Upper lobe of left lung (tissue), 6 donors: ENCODE results near the gene SHISAL1. TPM values are rescaled to one million over a fixed set of nuclear protein-coding genes. Genes with fewer than 3 reads are reported as not detected.
A peak's percentile ranks its signal among the peaks of the same experiment; 100 is the strongest.

Experiments used
- ATAC-seq, 2 donors: fragments of 200-7000 bp; cut with Tn5 transposase; one replicate each; pipeline ENCODE4 v1.9.1; 2022; ENCODE audit warnings: mild to moderate bottlenecking in 2 of 2, moderate library complexity in 2 of 2; ENCODE audit not compliant: low FRiP score in 2 of 2
- DNase-seq, 2 donors: peaks; one replicate each; pipeline ENCODE4 v3.0.0-alpha.2; 2019 to 2020
- H3K27ac ChIP-seq, 4 donors: fragments of 200-600 bp; sonication (generic); one replicate each; pipeline ENCODE4 v1.5.1; 2016 to 2019
- H3K27me3 ChIP-seq, 4 donors: fragments of 200-600 bp; sonication (generic); one replicate each; pipeline ENCODE4 v1.5.1; 2017 to 2019
- H3K36me3 ChIP-seq, 4 donors: fragments of 200-600 bp; sonication (generic); one replicate each; pipeline ENCODE4 v1.5.1; 2016 to 2019
- H3K4me1 ChIP-seq, 4 donors: fragments of 200-600 bp; sonication (generic); one replicate each; pipeline ENCODE4 v1.5.1; 2018 to 2019
- H3K4me3 ChIP-seq, 4 donors: fragments of 200-600 bp; sonication (generic); one replicate each; pipeline ENCODE4 v1.5.1; 2017 to 2019; ENCODE audit warnings: mild to moderate bottlenecking in 2 of 4, moderate library complexity in 1 of 4
- H3K9me3 ChIP-seq, 4 donors: fragments of 200-600 bp; sonication (generic); one replicate each; pipeline ENCODE4 v1.5.1; 2018 to 2019
- EP300 ChIP-seq, 4 donors: sonication (generic); formaldehyde crosslinking; IDR thresholded peaks; one replicate each; pipeline ENCODE4 v1.5.1; 2017; ENCODE audit warnings: antibody characterized with exemption in 4 of 4, control low read depth in 2 of 4
- POLR2A ChIP-seq, 4 donors: fragments of 450-650 bp; IDR thresholded peaks; one replicate each; pipeline ENCODE4 v1.5.1; 2016 to 2017; ENCODE audit warnings: antibody characterized with exemption in 4 of 4, mild to moderate bottlenecking in 2 of 4
- POLR2AphosphoS5 ChIP-seq, 2 donors: sonication (generic); formaldehyde crosslinking; IDR thresholded peaks; one replicate each; pipeline ENCODE4 v1.5.1; 2017; ENCODE audit warnings: antibody characterized with exemption in 2 of 2
- WGBS, 2 donors: methylation state at CpG; one replicate each; pipeline ENCODE4 v1.1.5; 2017 to 2018; 5-methylcytosine and 5-hydroxymethylcytosine counted together
- total RNA-seq, 6 donors: library from RNA; depleted of rRNA in 4 of 6; stranded (reverse); fragments of >200 nt in 4 of 6; gene quantifications; one replicate each; pipeline versions ENCODE4 v1.1.0 to v1.2.1, GENCODE V29; 2016 to 2021
- TF ChIP-seq, protein P1 (sequence below), 6 experiments: fragments of 450-650 bp in 4 of 6; fragments of 200-600 bp in 2 of 6; sonication (generic) in 2 of 6; IDR thresholded peaks; one replicate each; pipeline ENCODE4 v1.5.1; 2016 to 2019; ENCODE audit warnings: antibody characterized with exemption in 6 of 6
- donor health status: DM: no; HTN: no; CAD: no; lungs with moderate emphysema.
- donor health status: DM: no; HTN: yes; CAD: no; lungs with severe emphysema.

The SHISAL1 gene
- total RNA-seq, 6 donors from 2014 or later: 0.11 to 1.0 (median 0.20) TPM; not detected in 1

DNA sequence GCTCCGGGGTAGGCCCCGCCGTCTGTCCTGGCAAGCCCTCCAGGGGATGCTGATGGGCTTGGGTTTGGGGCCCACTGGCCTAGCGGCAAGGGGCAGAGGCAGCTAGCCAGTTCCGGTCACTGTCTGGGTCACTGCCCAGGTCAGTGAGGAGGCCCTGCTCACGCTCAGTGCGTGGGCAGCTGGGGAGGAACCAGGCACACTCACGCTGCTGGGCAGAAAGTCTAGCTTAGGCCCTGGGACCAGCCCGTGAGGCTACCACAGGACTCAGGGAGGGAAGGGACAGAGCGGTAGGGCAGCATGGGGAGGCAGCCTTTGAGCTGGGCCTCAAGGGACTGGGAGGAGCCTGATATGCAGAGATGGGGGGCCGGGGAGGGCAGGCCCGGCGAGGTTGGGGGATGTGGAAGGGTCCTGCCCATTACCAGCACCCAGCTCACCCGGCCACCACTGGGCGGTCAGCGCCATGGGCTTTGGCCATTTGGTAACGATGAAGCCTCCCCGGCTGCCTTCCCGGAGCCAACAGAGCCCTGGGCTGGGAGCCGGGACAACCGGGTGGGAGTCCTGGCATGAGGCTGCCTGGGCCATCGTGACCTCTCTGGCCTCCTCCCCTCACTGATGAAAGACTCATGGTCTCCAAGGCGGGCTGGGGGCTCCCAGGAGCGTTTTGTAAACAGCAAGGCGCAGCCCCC lies 14.2 kb downstream of the SHISAL1 start:
- H3K36me3 ChIP-seq: no peaks in the 10 kb centered on the region
- DNase-seq: peak in 1 of 2 donors; percentile 69
- WGBS, 2 donors: 75 to 86% methylated on average over 13 to 25 of the region's 25 CpGs
- peaks cover 0 to 9% (median 0%) of the 10 kb centered on the region in 4 donors for H3K9me3 ChIP-seq
- no peak for ATAC-seq
- no peak overlapping the region for H3K27ac ChIP-seq
- no peak overlapping the region for H3K4me3 ChIP-seq
- no peaks in the 10 kb centered on the region for H3K4me1 ChIP-seq
- TF ChIP-seq POLR2AphosphoS5 (IDR thresholded peaks at IDR 0.05): no peak
- TF ChIP-seq POLR2A (IDR thresholded peaks at IDR 0.05): no peak
- no peak for TF ChIP-seq EP300 (IDR thresholded peaks at IDR 0.05)
- TF ChIP-seq, protein P1, sequence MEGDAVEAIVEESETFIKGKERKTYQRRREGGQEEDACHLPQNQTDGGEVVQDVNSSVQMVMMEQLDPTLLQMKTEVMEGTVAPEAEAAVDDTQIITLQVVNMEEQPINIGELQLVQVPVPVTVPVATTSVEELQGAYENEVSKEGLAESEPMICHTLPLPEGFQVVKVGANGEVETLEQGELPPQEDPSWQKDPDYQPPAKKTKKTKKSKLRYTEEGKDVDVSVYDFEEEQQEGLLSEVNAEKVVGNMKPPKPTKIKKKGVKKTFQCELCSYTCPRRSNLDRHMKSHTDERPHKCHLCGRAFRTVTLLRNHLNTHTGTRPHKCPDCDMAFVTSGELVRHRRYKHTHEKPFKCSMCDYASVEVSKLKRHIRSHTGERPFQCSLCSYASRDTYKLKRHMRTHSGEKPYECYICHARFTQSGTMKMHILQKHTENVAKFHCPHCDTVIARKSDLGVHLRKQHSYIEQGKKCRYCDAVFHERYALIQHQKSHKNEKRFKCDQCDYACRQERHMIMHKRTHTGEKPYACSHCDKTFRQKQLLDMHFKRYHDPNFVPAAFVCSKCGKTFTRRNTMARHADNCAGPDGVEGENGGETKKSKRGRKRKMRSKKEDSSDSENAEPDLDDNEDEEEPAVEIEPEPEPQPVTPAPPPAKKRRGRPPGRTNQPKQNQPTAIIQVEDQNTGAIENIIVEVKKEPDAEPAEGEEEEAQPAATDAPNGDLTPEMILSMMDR (IDR thresholded peaks at IDR 0.05): no peak
- no peaks in the 10 kb centered on the region for H3K27me3 ChIP-seq

GRCh38 chr22:44297470-44298061 lies 15.2 kb downstream of the SHISAL1 start:
- no peak for TF ChIP-seq POLR2AphosphoS5 (IDR thresholded peaks at IDR 0.05)
- TF ChIP-seq, protein P1 (IDR thresholded peaks at IDR 0.05): no peak
- no peak for TF ChIP-seq POLR2A (IDR thresholded peaks at IDR 0.05)
- TF ChIP-seq EP300 (IDR thresholded peaks at IDR 0.05): no peak
- WGBS, 2 donors: 82 to 84% methylated on average over 13 to 14 of the region's 14 CpGs
- DNase-seq: no peak
- Histone ChIP-seq H3K4me3 (no peak overlapping the region), H3K27me3 (no peaks in the 10 kb centered on the region), H3K27ac (no peak overlapping the region), H3K36me3 (no peaks in the 10 kb centered on the region), H3K9me3 (peaks cover 0 to 9% (median 0%) of the 10 kb centered on the region in 4 donors), H3K4me1 (no peaks in the 10 kb centered on the region)
- ATAC-seq: no peak

- TF ChIP-seq POLR2AphosphoS5 (IDR thresholded peaks at IDR 0.05) (no peak), EP300 (IDR thresholded peaks at IDR 0.05) (no peak)
- TF ChIP-seq, protein P1 (IDR thresholded peaks at IDR 0.05): no peak
- H3K9me3 ChIP-seq: peaks cover 0 to 9% (median 0%) of the 10 kb centered on the region in 4 donors
- no peaks in the 10 kb centered on the region for H3K4me1 ChIP-seq
- ATAC-seq (no peak), DNase-seq (no peak)
- no peak overlapping the region for H3K27ac ChIP-seq
- 74 to 81% methylated on average over 3 of the region's 3 CpGs for WGBS, 2 donors
- H3K36me3 ChIP-seq: no peaks in the 10 kb centered on the region
- no peak overlapping the region for H3K4me3 ChIP-seq
- no peaks in the 10 kb centered on the region for H3K27me3 ChIP-seq
These were observed 17.3 kb downstream of the SHISAL1 start for GRCh38 chr22:44295406-44295805.

DNA sequence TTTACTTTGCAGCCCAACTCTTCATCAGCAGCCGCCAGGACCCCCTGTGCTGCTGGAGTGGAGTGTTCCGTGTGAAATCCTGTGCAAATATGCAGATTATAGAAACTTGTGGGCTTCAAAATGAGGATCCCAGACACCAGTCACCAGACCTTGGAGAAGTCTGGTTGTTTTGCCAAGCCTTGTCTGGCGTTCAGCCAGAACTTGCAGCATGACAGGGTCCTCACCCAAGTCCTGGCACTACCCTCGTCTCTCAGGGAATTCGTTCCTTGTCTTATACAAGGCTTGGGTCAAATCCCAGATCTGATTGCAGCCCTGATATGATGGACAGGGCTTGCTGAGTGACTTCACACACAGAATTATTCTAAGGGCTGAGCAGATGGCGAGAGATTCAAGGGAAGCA lies 18.9 kb downstream of the SHISAL1 start:
- no peak for ATAC-seq
- Histone ChIP-seq H3K36me3 (no peaks in the 10 kb centered on the region), H3K27me3 (no peaks in the 10 kb centered on the region), H3K4me3 (no peak overlapping the region), H3K4me1 (no peaks in the 10 kb centered on the region), H3K9me3 (peaks cover 0 to 9% (median 0%) of the 10 kb centered on the region in 4 donors), H3K27ac (no peak overlapping the region)
- WGBS, 2 donors: 61 to 69% methylated on average over 4 to 6 of the region's 6 CpGs
- no peak for DNase-seq
- TF ChIP-seq EP300 (IDR thresholded peaks at IDR 0.05): no peak
- TF ChIP-seq POLR2A (IDR thresholded peaks at IDR 0.05): no peak
- TF ChIP-seq POLR2AphosphoS5 (IDR thresholded peaks at IDR 0.05): no peak
- TF ChIP-seq, protein P1 (IDR thresholded peaks at IDR 0.05): no peak
